Measurements from ENCODE around the gene TTK. TPM values are rescaled to one million over a fixed set of nuclear protein-coding genes. Genes with fewer than 3 reads are reported as not detected.
"Not testable (repeated sequence)": the region's sequence is repeated elsewhere in the genome, so short reads cannot be mapped to it uniquely, and the experiment has no call there.

Gene TTK
- total RNA-seq, 2 experiments from 2014 or later, result 34.4 to 35.9 TPM

DNA sequence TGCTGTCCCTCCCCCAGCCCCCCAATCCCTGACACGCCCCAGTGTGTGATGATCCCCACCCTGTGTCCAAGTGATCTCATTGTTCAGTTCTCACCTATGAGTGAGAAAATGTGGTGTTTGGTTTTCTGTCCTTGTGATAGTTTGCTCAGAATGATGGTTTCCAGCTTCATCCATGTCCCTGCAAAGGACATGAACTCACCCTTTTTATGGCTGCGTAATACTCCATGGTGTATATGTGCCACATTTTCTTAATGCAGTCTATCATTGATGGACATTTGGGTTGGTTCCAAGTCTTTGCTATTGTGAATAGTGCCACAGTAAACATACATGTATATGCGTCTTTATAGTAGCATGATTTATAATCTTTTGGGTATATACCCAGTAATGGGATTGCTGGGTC is 43.8 kb downstream of the TTK start:
- H3K27me3 Mint-ChIP-seq, H3K27ac Mint-ChIP-seq, H3K4me1 Mint-ChIP-seq, POLR2A ChIA-PET, CTCF ChIA-PET, H3K9me3 Mint-ChIP-seq, H3K4me3 Mint-ChIP-seq, DNase-seq: not testable (repeated sequence)
- H3K36me3 Mint-ChIP-seq (ENCODE audit: low read depth), result peaks cover 54% of the 10 kb centered on the region

GRCh38 chr6:80060774-80061173 is 56.3 kb downstream of the TTK start:
- DNase-seq, result no peak
- no peak overlapping the region for H3K27ac Mint-ChIP-seq
- CTCF ChIA-PET, result no interaction called here
- no peaks in the 10 kb centered on the region for H3K4me1 Mint-ChIP-seq
- H3K36me3 Mint-ChIP-seq (ENCODE audit: low read depth), result no peaks in the 10 kb centered on the region
- H3K27me3 Mint-ChIP-seq, result no peaks in the 10 kb centered on the region
- H3K4me3 Mint-ChIP-seq, result no peak overlapping the region
- no peaks in the 10 kb centered on the region for H3K9me3 Mint-ChIP-seq
- POLR2A ChIA-PET, result no interaction called here

DNA sequence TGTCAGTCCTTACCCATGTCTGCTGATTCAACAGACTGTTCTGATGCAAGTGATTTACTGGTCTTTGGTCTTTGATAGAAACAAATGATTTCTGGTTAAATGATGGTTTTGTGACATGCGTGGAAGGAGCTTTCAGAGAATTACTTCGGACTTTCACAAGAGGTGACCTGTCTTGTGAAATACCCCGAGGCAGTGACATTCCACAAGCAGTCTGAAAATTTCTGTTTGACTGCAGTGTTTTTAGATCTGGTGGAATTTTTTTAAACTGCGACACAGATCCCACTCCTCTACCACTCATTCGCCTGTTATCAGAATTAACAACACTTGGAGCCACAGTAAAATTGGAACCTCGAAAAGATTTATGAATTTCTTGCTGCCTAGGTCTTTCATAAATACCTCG is 63.7 kb downstream of the TTK start:
- H3K27ac Mint-ChIP-seq, POLR2A ChIA-PET, H3K9me3 Mint-ChIP-seq: not testable (repeated sequence)

DNA sequence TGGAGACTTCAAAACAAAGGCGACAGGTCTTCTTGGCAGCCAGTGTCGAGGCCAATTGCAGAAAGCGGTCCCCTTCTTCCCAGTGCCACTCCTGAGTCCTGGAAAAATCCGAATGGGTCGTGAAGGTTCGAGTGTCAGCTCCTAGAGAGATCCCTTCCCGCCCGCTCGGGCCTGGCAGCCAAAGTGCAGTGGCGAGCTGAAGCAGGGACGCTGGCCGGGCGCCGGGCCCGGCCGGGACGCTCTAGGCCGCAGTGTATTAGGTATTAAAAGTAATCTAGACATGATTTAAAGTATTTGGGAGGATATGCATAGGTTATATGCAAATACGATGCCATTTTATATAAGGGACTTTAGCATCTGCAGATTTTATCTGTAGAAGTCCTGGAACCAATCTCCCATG is 66.0 kb downstream of the TTK start:
- H3K9me3 Mint-ChIP-seq; CTCF ChIA-PET; POLR2A ChIA-PET; H3K4me1 Mint-ChIP-seq; H3K36me3 Mint-ChIP-seq (ENCODE audit: low read depth); H3K4me3 Mint-ChIP-seq; DNase-seq; H3K27ac Mint-ChIP-seq; H3K27me3 Mint-ChIP-seq: not testable (repeated sequence)

More for the DNA sequence above, 63.7 kb downstream of the TTK start:
- H3K4me1 Mint-ChIP-seq; H3K36me3 Mint-ChIP-seq (ENCODE audit: low read depth); H3K4me3 Mint-ChIP-seq; CTCF ChIA-PET; DNase-seq; H3K27me3 Mint-ChIP-seq: not testable (repeated sequence)

- POLR2A ChIA-PET, result interaction anchor here (0.9 kb wide), 1 partner anchor 10 kb away, joined by 3 read pairs; no protein-coding TSS in a partner anchor
- H3K9me3 Mint-ChIP-seq, result no peaks in the 10 kb centered on the region
- H3K4me3 Mint-ChIP-seq, result no peak overlapping the region
Measured at GRCh38 chr6:80077067-80077466, 72.6 kb downstream of the TTK start.

GRCh38 chr6:80088637-80089036 is 84.2 kb downstream of the TTK start:
- no peak for DNase-seq
- H3K4me1 Mint-ChIP-seq, result no peaks in the 10 kb centered on the region
- H3K4me3 Mint-ChIP-seq, result no peak overlapping the region
- ChIA-PET CTCF (no interaction called here), POLR2A (no interaction called here)
- H3K9me3 Mint-ChIP-seq, result no peaks in the 10 kb centered on the region
- H3K27me3 Mint-ChIP-seq, result peaks cover 8% of the 10 kb centered on the region
- no peaks in the 10 kb centered on the region for H3K36me3 Mint-ChIP-seq (ENCODE audit: low read depth)
- no peak overlapping the region for H3K27ac Mint-ChIP-seq

More at GRCh38 chr6:80077067-80077466, 72.6 kb downstream of the TTK start:
- no peak overlapping the region for H3K27ac Mint-ChIP-seq
- peaks cover 3% of the 10 kb centered on the region for H3K27me3 Mint-ChIP-seq
- no peaks in the 10 kb centered on the region for H3K4me1 Mint-ChIP-seq
- DNase-seq, result no peak
- CTCF ChIA-PET, result no interaction called here
- no peaks in the 10 kb centered on the region for H3K36me3 Mint-ChIP-seq (ENCODE audit: low read depth)

GRCh38 chr6:80091506-80091905 is 87.1 kb downstream of the TTK start:
- ChIA-PET CTCF (interaction anchor here (1.0 to 6.4 kb wide), 3 partner anchors 142 to 313 kb away, joined by 4 to 33 read pairs (median 5); no protein-coding TSS in a partner anchor), POLR2A (no interaction called here)
- Mint-ChIP-seq H3K4me3 (no peak overlapping the region), H3K9me3 (no peaks in the 10 kb centered on the region), H3K27ac (no peak overlapping the region), H3K27me3 (peaks cover 8% of the 10 kb centered on the region), H3K4me1 (peaks cover 9% of the 10 kb centered on the region), H3K36me3 (ENCODE audit: low read depth) (no peaks in the 10 kb centered on the region)
- no peak for DNase-seq

Other genes with a start within 250 kb of the TTK start
- gene ELOVL4, start 57.1 kb upstream of the TTK start, total RNA-seq, result 1 to 10 TPM; 1.9 to 2.0 TPM
- gene BCKDHB, start 102.0 kb downstream of the TTK start, total RNA-seq, result 10 to 100 TPM; 13.5 to 16.5 TPM

Measured in activated CD4-positive, alpha-beta memory T cell treated with anti-CD3 and anti-CD28 coated beads, Interleukin-2, amount 10 ng/mL, durations not matched to agents 7 days and 5 days (primary cell).